ENCODE measurements around the gene MIX23. TPM values are rescaled to one million over a fixed set of nuclear protein-coding genes. Genes with fewer than 3 reads are reported as not detected.

The MIX23 gene
- 18.8 TPM for total RNA-seq

DNA sequence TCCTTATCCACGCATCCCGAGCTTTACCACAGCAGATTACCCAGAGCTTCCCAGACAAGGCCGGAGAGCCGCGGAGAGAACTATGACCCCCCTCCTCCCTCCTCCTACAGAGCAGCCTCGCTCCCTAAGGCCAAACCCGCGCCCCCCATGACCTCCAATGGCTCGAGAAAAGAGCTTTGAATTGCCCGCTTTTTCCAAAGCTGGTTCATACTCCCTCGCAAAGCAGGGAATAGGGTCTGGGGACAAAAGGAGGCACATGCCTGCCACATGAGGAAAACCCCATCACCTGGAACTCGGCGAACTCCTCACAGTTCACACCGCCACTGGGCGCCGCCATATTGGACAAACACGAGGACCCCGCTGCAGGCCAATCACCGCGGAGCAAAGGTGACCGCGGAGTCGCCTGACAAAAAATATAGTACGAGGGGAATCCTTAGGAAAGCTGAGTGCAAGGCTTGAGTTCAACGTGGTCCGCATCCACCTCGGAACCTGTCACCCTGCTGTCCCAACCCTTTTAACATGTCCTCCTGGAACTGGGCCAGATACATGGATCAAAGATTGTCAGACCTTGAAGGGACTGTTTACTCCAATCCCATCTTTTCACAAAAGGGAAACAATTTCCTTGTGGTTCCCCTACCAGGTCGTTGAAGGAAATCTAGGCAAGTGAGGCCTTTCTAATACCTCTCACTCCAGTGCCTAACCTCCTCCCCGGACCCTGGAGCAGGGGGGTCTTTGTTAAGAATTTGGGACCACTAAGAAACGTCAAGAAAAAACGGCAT lies at the start of gene MIX23:
Gene MIX23, minus strand, starts transcription at position 344 of the 779 bp plus-strand sequence. Its CDS starts 7 bp downstream, at position 337.

DNA sequence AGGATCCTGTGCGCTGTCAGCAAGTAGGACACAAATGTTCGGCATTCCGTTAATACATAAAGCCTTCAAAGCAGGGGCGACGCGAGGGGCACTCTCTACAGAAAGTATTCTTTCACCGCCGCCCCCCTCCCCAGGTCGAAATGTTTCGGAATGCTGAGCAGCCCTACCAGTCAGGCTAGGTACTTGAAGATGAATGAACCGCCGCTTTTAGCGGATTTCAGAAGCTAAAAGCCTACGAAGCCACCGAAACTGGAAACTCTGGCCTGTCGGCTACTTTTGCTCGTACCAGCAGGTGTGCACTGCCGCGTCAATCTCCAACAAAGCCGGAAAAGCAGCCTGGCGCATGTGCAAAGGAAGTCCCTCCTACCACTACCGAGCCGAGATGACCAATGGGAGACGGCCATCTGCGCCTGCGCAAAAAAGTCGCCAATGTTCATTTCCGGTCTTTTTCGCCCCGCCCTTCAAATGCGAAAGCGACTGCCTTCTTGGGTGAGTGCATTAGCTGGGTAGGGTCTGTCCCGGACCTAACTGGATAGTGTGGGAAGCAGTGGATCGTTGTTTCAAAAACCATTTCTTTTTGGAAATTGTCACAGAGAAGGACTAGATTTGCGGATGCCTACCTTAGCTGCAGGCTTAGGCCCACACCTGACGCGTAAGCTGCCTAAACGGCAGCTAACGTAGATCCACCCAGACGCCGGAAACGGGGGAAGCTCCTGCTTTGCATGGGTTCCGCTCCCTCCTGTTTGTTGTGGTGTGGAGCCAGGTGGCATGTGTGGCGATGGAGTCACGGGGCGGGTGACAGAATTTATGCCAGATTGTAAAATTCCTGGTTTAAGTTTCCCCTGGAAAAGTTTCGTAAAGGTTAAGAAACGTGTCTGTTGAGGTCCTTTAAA lies 33.0 kb upstream of the MIX23 start, which contains the start of gene WDR5B:
Gene WDR5B, minus strand, starts transcription at position 301 of the 893 bp plus-strand sequence. CDS start 534 bp downstream, outside the sequence.

DNA sequence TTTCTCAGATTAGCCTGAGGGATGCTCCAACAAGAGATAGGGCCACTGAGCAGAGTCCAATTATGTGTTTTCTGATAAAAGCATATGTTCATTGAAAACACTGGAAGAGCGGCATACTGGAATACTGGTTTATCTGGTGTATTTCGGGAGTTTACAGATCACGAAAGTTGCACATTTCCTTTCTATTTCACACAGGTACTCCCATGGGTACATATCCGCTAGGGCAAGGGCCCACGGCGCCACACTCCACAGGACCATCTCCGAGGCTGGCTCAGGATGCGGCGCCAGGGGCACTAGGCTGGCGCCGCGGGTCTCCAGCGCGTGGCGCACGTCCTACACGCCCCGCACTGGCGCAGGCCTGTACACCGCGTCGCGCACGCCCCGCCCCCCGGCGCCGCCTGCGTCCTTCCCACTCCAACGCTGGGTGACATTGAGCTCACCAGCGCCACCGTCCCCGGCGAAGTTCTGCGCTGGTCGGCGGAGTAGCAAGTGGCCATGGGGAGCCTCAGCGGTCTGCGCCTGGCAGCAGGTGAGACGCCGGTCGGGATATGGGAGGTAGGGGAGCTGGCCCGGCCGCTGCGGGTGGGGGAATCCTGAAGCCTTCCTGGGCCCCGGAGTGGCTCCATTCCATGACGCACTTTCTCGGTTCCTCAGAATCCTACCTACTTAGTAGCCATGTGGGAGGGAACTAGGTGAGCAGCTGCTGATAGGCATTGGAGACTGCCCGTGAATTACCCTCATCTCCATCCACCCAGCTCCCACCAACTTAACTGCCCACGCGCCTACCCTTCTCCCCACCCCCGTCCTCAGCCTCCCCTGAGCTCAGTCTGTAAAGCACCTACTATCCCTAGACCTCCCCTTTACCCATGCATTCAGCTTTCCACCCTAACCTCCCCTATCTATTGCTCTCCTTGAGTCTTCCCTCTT lies 1.0 kb upstream of the MIX23 start, which contains the start of gene FAM162A:
Gene FAM162A, plus strand, starts transcription at position 412 of the 927 bp plus-strand sequence. Its CDS starts 84 bp downstream, at position 496.

DNA sequence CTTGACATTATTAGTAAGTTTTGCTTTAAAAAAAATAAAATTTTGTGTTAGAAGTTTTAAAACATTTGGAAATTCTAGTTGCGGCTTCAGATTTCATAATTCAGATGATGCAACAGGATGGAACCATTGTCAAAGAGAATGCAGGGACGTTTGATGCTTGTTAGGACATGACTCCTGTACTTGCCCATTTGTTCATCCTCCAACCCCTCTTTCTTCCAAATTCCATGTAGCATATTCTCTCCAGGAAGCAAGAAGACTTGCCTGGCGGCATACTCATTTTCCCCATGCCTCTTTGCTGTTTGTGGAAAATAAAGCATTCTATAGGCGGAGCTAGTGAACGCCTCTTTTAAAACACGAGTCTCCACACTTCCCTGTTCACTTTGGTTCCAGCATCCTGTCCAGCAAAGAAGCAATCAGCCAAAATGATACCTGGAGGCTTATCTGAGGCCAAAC lies 58.1 kb downstream of the MIX23 start, which contains the start of gene CSTA:
Gene CSTA, plus strand, starts transcription at position 378 of the 453 bp plus-strand sequence. Its CDS starts 45 bp downstream, at position 423.

Small RNA genes lying within 50 kb of the gene (small RNA-seq; reads per million reads assigned to genes)
- not detected for gene AC083798.1 (ENCODE audit: low replicate concordance)

Other genes starting within 250 kb of the MIX23 start
- 0.31 TPM for gene CASR, start 199.6 kb downstream of the MIX23 start, total RNA-seq
- gene CSTA, start 58.0 kb downstream of the MIX23 start, total RNA-seq, result not detected
- gene FAM162A, start 951 bp upstream of the MIX23 start, total RNA-seq, result 6.9 TPM
- gene WDR5B, start 32.8 kb upstream of the MIX23 start, total RNA-seq, result 8.8 TPM
- 58.5 TPM for gene KPNA1, start 131.7 kb upstream of the MIX23 start, total RNA-seq
- gene PARP9, start 181.1 kb upstream of the MIX23 start, total RNA-seq, result 4.1 TPM
- gene DTX3L, start 181.1 kb upstream of the MIX23 start, total RNA-seq, result 2.8 TPM
- gene PARP15, start 194.4 kb upstream of the MIX23 start, total RNA-seq, result under 0.01 TPM

Data from parietal lobe (tissue), 2 donors.